OCI-LY1 (cell line): Measurements from ENCODE around the gene RASGEF1C.

Experiments
- H2AFZ ChIP-seq: fragments of 200-600 bp; sonication (generic), shearing (Covaris generic); 2 replicates; pipeline ENCODE4 v1.6.0; 2014; ENCODE audit warnings: antibody characterized with exemption, mild to moderate bottlenecking, low read length
- H3F3A ChIP-seq: fragments of 200-600 bp; sonication (generic), shearing (Covaris generic); 2 replicates; pipeline ENCODE4 v1.6.0; 2014; ENCODE audit warnings: mild to moderate bottlenecking, antibody characterized with exemption, low read length, moderate library complexity; ENCODE audit not compliant: insufficient read depth
- H3K27ac ChIP-seq: fragments of 200-600 bp; sonication (generic); 2 replicates; pipeline ENCODE4 v1.5.1; 2014; ENCODE audit warnings: low read length, mixed run types, mild to moderate bottlenecking, low read depth; ENCODE audit not compliant: poor library complexity, severe bottlenecking
- H3K27me3 ChIP-seq: fragments of 200-600 bp; sonication (generic); 2 replicates; pipeline ENCODE4 v1.6.0; 2014; ENCODE audit warnings: antibody characterized with exemption, mild to moderate bottlenecking, low read length, moderate library complexity; ENCODE audit not compliant: insufficient read depth
- H3K36me3 ChIP-seq: fragments of 200-600 bp; sonication (generic); 2 replicates; pipeline ENCODE4 v1.6.1; 2014; ENCODE audit warnings: mild to moderate bottlenecking, antibody characterized with exemption, low read length, moderate library complexity, mixed read lengths; ENCODE audit not compliant: insufficient read depth
- H3K4me1 ChIP-seq: fragments of 200-600 bp; sonication (generic); 2 replicates; pipeline ENCODE4 v1.5.1; 2014; ENCODE audit warnings: mild to moderate bottlenecking, low read length, moderate library complexity; ENCODE audit not compliant: insufficient read depth, severe bottlenecking
- H3K4me2 ChIP-seq: fragments of 200-600 bp; sonication (generic), shearing (Covaris generic); 2 replicates; pipeline ENCODE4 v1.6.1; 2014; ENCODE audit warnings: low read length
- H3K4me3 ChIP-seq: fragments of 200-600 bp; sonication (generic); 2 replicates; pipeline ENCODE4 v1.5.1; 2014; ENCODE audit warnings: low read length, low read depth, mild to moderate bottlenecking, mixed read lengths; ENCODE audit not compliant: poor library complexity, severe bottlenecking
- H3K79me2 ChIP-seq: fragments of 200-600 bp; shearing (Covaris generic); 2 replicates; pipeline ENCODE4 v1.6.1; 2016; ENCODE audit warnings: mixed run types, low read length, mixed read lengths; ENCODE audit not compliant: insufficient read depth
- H3K9ac ChIP-seq: fragments of 200-600 bp; sonication (generic), shearing (Covaris generic); 2 replicates; pipeline ENCODE4 v1.6.1; 2014; ENCODE audit warnings: mild to moderate bottlenecking, low read length, mixed read lengths
- H3K9me2 ChIP-seq: fragments of 200-600 bp; sonication (generic), shearing (Covaris generic); 2 replicates; pipeline ENCODE4 v1.6.1; 2014; ENCODE audit warnings: low read depth, mild to moderate bottlenecking, low read length, mixed read lengths
- H3K9me3 ChIP-seq: fragments of 200-600 bp; shearing (Covaris generic); 2 replicates; pipeline ENCODE4 v1.6.1; 2014; ENCODE audit warnings: low read length, mixed read lengths
- H4K20me1 ChIP-seq: fragments of 200-600 bp; sonication (generic), shearing (Covaris generic); 2 replicates; pipeline ENCODE4 v1.6.0; 2016; ENCODE audit warnings: mild to moderate bottlenecking, low read length; ENCODE audit not compliant: insufficient read depth
- EZH2 ChIP-seq: fragments of 200-600 bp; sonication (generic), shearing (Covaris generic); IDR thresholded peaks from 2 replicates; pipeline ENCODE4 v1.8.0; 2017; ENCODE audit warnings: borderline replicate concordance, mixed run types, mild to moderate bottlenecking, antibody characterized with exemption, low read length, moderate library complexity, mixed read lengths
- TF ChIP-seq, protein P1 (sequence below): fragments of 200-600 bp; sonication (generic), shearing (Covaris generic); IDR thresholded peaks from 2 replicates; pipeline ENCODE4 v1.5.1; 2017; ENCODE audit warnings: mild to moderate bottlenecking, antibody characterized with exemption, low read length, moderate library complexity, mixed read lengths

Gene RASGEF1C

DNA sequence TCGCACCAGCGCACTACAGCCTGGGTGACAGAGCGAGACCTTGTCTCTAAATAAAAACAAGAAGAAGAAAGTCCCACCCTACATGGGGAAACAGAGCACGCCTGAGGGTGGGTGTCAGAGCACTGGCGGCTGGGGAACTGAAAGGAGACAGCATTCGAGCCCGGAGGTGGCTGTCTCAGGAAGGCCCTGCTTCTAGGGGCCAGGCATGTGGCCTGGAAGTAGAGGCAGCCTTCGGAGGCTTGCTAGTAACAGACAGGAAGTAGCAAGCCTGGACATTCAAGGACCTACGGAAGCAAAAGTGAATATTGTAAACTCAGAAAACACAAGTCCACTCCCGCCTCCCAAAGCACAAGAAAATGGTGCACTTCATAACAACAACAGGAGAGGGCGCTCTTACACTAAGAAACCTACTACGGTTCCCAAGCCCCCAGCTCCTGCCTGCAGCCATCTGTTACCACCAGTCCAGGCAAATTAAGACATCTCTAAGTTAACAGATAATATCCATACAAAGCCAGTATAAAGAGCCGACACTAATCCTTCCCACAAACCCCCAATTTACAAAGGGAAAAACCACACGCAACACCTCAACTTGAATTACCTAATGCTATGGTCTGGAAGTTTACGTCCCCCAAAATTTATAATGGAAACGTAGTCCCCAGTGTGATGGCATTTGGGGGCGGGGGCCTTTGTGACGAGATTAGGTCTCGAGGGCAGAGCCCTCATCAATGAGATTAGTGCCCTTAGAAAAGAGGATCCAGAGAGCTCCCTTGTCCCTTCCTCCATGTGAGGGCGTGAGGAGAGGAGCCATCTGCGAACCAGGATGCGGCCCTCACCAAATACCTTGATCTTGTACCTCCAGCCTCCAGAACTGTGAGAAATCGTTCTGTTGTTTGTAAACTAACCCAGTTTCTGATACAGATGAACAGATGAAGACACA is 7.7 kb downstream of the RASGEF1C start:
- H3K9me2 ChIP-seq = no peaks in the 10 kb centered on the region
- no peaks in the 10 kb centered on the region for H3K4me1 ChIP-seq
- H4K20me1 ChIP-seq = no peaks in the 10 kb centered on the region
- H3K27me3 ChIP-seq = no peaks in the 10 kb centered on the region
- no peak overlapping the region for H3K9ac ChIP-seq
- TF ChIP-seq, protein P1, sequence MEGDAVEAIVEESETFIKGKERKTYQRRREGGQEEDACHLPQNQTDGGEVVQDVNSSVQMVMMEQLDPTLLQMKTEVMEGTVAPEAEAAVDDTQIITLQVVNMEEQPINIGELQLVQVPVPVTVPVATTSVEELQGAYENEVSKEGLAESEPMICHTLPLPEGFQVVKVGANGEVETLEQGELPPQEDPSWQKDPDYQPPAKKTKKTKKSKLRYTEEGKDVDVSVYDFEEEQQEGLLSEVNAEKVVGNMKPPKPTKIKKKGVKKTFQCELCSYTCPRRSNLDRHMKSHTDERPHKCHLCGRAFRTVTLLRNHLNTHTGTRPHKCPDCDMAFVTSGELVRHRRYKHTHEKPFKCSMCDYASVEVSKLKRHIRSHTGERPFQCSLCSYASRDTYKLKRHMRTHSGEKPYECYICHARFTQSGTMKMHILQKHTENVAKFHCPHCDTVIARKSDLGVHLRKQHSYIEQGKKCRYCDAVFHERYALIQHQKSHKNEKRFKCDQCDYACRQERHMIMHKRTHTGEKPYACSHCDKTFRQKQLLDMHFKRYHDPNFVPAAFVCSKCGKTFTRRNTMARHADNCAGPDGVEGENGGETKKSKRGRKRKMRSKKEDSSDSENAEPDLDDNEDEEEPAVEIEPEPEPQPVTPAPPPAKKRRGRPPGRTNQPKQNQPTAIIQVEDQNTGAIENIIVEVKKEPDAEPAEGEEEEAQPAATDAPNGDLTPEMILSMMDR = peak; percentile 66
- no peak for TF ChIP-seq EZH2
- H3F3A ChIP-seq = no peaks in the 10 kb centered on the region
- H3K79me2 ChIP-seq = no peaks in the 10 kb centered on the region
- H3K27ac ChIP-seq = no peak overlapping the region
- H3K9me3 ChIP-seq = no peaks in the 10 kb centered on the region
- H3K4me2 ChIP-seq = no peak overlapping the region
- no peaks in the 10 kb centered on the region for H3K36me3 ChIP-seq
- H2AFZ ChIP-seq = no peak overlapping the region
- no peak overlapping the region for H3K4me3 ChIP-seq

DNA sequence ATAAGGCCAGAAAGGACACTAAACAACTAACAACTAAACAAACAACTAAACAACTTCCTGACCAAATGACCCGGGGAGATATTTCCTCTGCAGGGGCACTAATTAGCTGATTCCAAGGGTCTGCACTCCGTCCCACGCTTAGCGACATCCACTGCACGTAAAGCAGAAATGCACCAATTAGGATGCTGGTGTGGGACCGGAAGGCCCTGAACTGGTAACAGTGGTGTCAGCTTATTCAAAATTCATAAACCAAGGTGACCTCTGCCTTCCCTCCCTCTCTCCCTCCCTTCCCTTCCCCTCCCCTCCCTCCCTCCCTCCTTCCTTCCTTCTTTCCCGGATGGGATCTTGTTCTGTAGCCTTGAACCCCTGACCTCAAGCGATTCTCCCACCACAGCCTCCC is 9.6 kb downstream of the RASGEF1C start:
- no peak overlapping the region for H3K9ac ChIP-seq
- H4K20me1 ChIP-seq = no peaks in the 10 kb centered on the region
- no peak for TF ChIP-seq EZH2
- TF ChIP-seq, protein P1 = no peak
- no peaks in the 10 kb centered on the region for H3K4me1 ChIP-seq
- H3K4me3 ChIP-seq = no peak overlapping the region
- H3K27ac ChIP-seq = no peak overlapping the region
- no peaks in the 10 kb centered on the region for H3K36me3 ChIP-seq
- no peaks in the 10 kb centered on the region for H3K79me2 ChIP-seq
- H3K9me3 ChIP-seq = no peaks in the 10 kb centered on the region
- no peaks in the 10 kb centered on the region for H3K9me2 ChIP-seq
- H3F3A ChIP-seq = no peaks in the 10 kb centered on the region
- H3K27me3 ChIP-seq = no peaks in the 10 kb centered on the region
- no peak overlapping the region for H3K4me2 ChIP-seq
- H2AFZ ChIP-seq = no peak overlapping the region

- no peak overlapping the region for H2AFZ ChIP-seq
- H3K27ac ChIP-seq = no peak overlapping the region
- no peaks in the 10 kb centered on the region for H3K9me3 ChIP-seq
- no peak overlapping the region for H3K9ac ChIP-seq
- no peaks in the 10 kb centered on the region for H3K79me2 ChIP-seq
- TF ChIP-seq, protein P1 = no peak
- TF ChIP-seq EZH2 = no peak
- no peaks in the 10 kb centered on the region for H3K9me2 ChIP-seq
- no peaks in the 10 kb centered on the region for H4K20me1 ChIP-seq
- no peak overlapping the region for H3K4me3 ChIP-seq
- no peaks in the 10 kb centered on the region for H3K4me1 ChIP-seq
- no peaks in the 10 kb centered on the region for H3K36me3 ChIP-seq
- no peaks in the 10 kb centered on the region for H3F3A ChIP-seq
- H3K27me3 ChIP-seq = no peaks in the 10 kb centered on the region
- no peak overlapping the region for H3K4me2 ChIP-seq
Observed at GRCh38 chr5:180198208-180198607, 10.8 kb downstream of the RASGEF1C start.
